Measurements from ENCODE around the gene LOXL1. TPM values are rescaled to one million over a fixed set of nuclear protein-coding genes. Genes with fewer than 3 reads are reported as not detected.

LOXL1 gene
- polyA plus RNA-seq, 1 donor (not counting 4 experiments of a cell fraction or from before 2014, with no cell fraction given): 8.8 TPM

GRCh38 chr15:73889762-73890124 is 36.5 kb upstream of the LOXL1 start:
- dilution Hi-C loops (cut with MboI; ENCODE audit: extremely low pct_ligation_motif_present, low sequenced_read_pairs): no loop called here
- Histone ChIP-seq H2AFZ (ENCODE audit: control insufficient read depth, low read length) (no peak overlapping the region), H3K9me3 (ENCODE audit: control insufficient read depth, low read depth, low read length) (no peaks in the 10 kb centered on the region), H3K27me3 (ENCODE audit: control insufficient read depth, extremely low read depth, insufficient read depth, low read length) (peaks cover 18% of the 10 kb centered on the region), H3K9ac (ENCODE audit: control insufficient read depth, extremely low read depth, insufficient read depth, low read length) (no peak overlapping the region), H4K20me1 (ENCODE audit: control insufficient read depth, extremely low read depth, insufficient read depth, low read length) (peaks cover 2% of the 10 kb centered on the region), H3K9me1 (ENCODE audit: control insufficient read depth, extremely low read depth, insufficient read depth, low read length) (no peaks in the 10 kb centered on the region), H3K4me1 (ENCODE audit: control insufficient read depth, extremely low read depth, insufficient read depth, low read length) (no peaks in the 10 kb centered on the region), H3K36me3 (ENCODE audit: control insufficient read depth in 2 of 2, extremely low read depth in 1 of 2, insufficient read depth in 2 of 2, low read length in 2 of 2) (no peaks in the 10 kb centered on the region), H3K4me3 (ENCODE audit: control insufficient read depth in 2 of 3, extremely low read depth in 1 of 3, insufficient read depth in 2 of 3, low read depth in 1 of 3, low read length in 3 of 3) (no peak overlapping the region), H3K4me2 (ENCODE audit: control insufficient read depth, extremely low read depth, insufficient read depth, low read depth, low read length) (no peak overlapping the region), H3K27ac (ENCODE audit: control insufficient read depth, insufficient read depth, low read length) (no peak overlapping the region), H3K79me2 (ENCODE audit: control insufficient read depth, insufficient read depth, low read length) (no peaks in the 10 kb centered on the region)
- no peak for TF ChIP-seq CTCF (optimal IDR thresholded peaks at IDR 0.05 in 1 of 3, IDR thresholded peaks at IDR 0.05 in 1 of 3, conservative IDR thresholded peaks at IDR 0.05 in 1 of 3; ENCODE audit: extremely low read depth in 1 of 3, insufficient read depth in 2 of 3, low read length in 3 of 3)
- no peak for TF ChIP-seq EZH2 (IDR thresholded peaks at IDR 0.05; ENCODE audit: low read length)
- FAIRE-seq (no peak), DNase-seq (ENCODE audit: low read depth, low spot score) (no peak)

DNA sequence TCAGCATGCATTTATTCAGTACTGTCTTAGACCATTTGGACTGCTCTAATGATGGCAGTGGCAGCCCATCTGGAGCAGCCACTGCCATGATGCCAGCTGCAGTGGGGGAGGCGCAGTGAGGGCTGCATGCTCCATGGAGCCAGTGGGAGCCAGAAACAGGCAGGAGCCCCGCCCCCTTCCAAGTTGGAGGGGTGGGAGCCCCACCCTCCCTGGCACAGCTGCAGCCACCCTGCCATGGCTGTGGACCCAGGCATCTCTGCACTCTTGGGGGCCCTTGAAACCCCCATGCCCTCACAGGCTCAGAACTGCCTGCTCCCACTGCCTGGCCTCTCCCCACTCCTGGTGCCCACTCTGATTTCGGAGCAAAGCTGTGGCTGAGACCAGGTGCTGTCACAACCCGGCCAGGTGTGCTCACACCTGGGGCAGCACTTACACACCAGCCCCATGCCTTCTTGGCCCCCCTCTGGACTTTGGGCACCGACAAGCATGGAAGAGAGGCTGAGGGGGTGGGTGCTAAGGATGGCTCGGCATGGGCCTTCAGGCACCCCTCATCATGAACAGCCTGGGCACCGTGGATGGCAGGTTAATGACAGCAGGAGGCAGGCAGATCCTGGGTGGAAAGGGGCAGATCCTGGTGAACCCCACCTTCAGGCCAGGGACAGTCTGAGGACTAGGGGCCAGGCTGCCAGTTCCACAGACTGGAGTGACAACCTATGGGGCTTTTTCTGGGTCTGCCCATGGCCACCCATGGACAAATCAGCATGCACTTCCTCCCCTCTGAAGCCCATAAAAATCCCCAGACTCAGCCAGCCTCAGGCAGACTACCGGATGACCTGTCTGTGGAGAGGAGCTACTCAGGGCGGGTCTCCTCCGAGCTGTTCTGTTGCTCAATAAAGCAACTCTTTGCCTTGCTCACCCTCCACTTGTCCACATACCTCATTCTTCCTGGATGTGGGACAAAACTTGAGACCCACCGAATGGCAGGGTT is 34.6 kb upstream of the LOXL1 start:
- DNase-seq (ENCODE audit: low read depth, low spot score): no peak
- TF ChIP-seq CTCF (optimal IDR thresholded peaks at IDR 0.05 in 1 of 3, IDR thresholded peaks at IDR 0.05 in 1 of 3, conservative IDR thresholded peaks at IDR 0.05 in 1 of 3; ENCODE audit: extremely low read depth in 1 of 3, insufficient read depth in 2 of 3, low read length in 3 of 3) (no peak), EZH2 (IDR thresholded peaks at IDR 0.05; ENCODE audit: low read length) (no peak)

More for the DNA sequence above, 34.6 kb upstream of the LOXL1 start:
- Histone ChIP-seq H2AFZ (ENCODE audit: control insufficient read depth, low read length) (no peak overlapping the region), H3K4me2 (ENCODE audit: control insufficient read depth, extremely low read depth, insufficient read depth, low read depth, low read length) (no peak overlapping the region), H3K9me1 (ENCODE audit: control insufficient read depth, extremely low read depth, insufficient read depth, low read length) (no peaks in the 10 kb centered on the region), H3K79me2 (ENCODE audit: control insufficient read depth, insufficient read depth, low read length) (no peaks in the 10 kb centered on the region), H3K9me3 (ENCODE audit: control insufficient read depth, low read depth, low read length) (no peaks in the 10 kb centered on the region), H3K9ac (ENCODE audit: control insufficient read depth, extremely low read depth, insufficient read depth, low read length) (no peak overlapping the region), H4K20me1 (ENCODE audit: control insufficient read depth, extremely low read depth, insufficient read depth, low read length) (peaks cover 2% of the 10 kb centered on the region), H3K27me3 (ENCODE audit: control insufficient read depth, extremely low read depth, insufficient read depth, low read length) (peaks cover 14% of the 10 kb centered on the region), H3K4me3 (ENCODE audit: control insufficient read depth in 2 of 3, extremely low read depth in 1 of 3, insufficient read depth in 2 of 3, low read depth in 1 of 3, low read length in 3 of 3) (no peak overlapping the region), H3K36me3 (ENCODE audit: control insufficient read depth in 2 of 2, extremely low read depth in 1 of 2, insufficient read depth in 2 of 2, low read length in 2 of 2) (no peaks in the 10 kb centered on the region), H3K27ac (ENCODE audit: control insufficient read depth, insufficient read depth, low read length) (no peak overlapping the region), H3K4me1 (ENCODE audit: control insufficient read depth, extremely low read depth, insufficient read depth, low read length) (no peaks in the 10 kb centered on the region)
- dilution Hi-C loops (cut with MboI; ENCODE audit: extremely low pct_ligation_motif_present, low sequenced_read_pairs): no loop called here
- no peak for FAIRE-seq

Data from keratinocyte (primary cell).